GM21381 (cell line): ENCODE measurements around the gene TRIM61.
"Not testable (repeated sequence)": the region's sequence is repeated elsewhere in the genome, so short reads cannot be mapped to it uniquely, and the experiment has no call there.

Experiments
- ATAC-seq: cut with Tn5 transposase; IDR thresholded peaks from one replicate; pipeline ENCODE4 v1.9.1; 2021; ENCODE audit warnings: mild to moderate bottlenecking, moderate library complexity; ENCODE audit not compliant: unreplicated experiment

TRIM61 gene

DNA sequence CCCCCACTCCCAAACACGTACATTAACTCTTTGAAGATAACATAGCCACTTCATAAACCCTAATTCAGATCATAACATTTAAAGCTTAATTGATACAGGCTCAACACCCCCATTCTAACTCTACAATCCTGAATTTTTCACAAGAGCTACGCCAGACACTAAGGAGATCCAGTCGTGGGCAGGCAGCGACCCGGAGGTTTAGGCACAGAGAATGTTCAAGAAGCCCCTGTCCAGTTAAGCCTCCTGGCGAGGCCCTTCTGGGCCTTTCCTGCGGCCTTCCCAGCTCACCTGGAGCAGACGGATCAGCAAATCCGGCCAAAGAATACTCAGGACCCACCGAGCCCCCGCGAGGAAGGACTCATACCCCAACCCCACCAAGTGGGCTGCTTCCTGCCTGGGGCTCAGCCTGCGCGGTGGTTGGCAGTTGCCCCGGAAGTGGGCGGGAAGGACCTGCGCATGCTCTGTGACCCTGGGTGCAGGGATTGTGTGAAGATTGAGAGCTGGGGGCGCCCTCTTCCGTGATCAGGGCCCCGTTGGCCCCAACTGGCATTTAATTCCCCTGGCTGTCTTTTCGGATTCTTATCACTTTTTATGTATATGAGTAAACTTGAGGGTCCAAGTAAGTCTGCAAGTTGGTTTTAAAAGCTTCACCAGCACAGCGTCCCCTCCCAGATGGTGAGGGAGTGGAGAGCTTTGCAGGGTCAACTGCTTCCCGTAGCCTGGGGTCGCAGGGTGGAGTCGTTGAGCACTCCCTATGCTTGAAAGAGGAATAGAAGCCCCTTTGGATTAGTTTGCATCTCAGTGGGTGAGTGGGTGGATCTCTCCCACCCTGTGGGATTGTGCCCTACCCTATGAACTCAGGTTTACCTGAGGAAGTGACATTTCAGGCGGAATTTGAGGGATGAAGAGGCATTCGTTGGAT, at the start of gene TRIM61:
TSS of gene TRIM61 (minus strand) at position 415 of the 922 bp plus-strand sequence. CDS start 7,655 bp downstream, outside the sequence.
- ATAC-seq = peak; percentile 99

DNA sequence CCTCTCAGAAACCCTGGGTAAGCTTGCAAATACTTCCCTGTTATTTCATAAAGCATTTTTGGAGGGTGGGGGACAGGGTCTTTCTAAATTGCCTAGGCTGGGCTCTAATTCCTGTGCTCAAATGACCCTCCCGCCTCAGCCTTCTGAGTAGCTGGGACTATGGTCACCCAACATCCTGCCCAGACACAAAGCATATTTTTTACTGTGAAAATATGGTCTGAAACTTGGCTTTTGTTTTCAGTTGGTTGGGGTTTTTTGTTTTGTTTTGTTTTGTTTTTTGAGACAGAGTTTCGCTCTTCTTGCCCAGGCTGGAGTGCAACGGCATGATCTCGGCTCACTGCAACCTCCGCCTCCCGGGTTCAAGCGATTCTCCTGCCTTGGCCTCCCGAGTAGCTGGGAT, 48.3 kb upstream of the TRIM61 start:
- not testable (repeated sequence) for ATAC-seq

DNA sequence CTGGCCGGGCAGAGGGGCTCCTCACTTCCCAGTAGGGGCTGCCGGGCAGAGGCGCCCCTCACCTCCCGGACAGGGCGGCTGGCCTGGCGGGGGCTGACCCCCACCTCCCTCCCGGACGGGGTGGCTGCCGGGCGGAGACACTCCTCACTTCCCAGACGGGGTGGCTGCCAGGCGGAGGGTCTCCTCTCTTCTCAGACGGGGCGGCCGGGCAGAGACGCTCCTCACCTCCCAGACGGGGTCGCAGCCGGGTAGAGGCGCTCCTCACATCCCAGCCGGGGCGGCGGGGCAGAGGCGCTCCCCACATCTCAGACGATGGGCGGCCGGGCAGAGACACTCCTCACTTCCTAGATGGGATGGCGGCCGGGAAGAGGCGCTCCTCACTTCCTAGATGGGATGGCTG, 42.5 kb upstream of the TRIM61 start:
- not testable (repeated sequence) for ATAC-seq

DNA sequence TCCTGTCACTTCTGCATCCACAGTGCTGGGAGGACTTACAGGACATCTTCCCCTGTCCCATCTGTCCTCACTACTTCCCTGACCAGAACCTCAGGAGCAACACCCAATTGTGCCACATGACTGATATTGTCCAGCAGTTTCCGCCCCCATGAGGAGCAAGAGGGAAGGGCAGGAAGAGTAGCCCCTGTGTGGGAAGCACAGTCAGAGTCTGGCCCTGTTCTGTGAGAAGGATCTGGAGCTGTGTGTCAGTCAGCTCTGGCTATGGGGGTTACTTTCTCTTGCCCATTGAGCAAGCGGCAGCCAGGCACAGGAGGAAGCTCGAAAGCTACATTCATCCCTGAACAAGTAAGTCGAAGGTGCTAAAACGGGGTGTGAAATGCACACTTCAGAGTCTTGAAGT, 39.5 kb upstream of the TRIM61 start:
- no peak for ATAC-seq

DNA sequence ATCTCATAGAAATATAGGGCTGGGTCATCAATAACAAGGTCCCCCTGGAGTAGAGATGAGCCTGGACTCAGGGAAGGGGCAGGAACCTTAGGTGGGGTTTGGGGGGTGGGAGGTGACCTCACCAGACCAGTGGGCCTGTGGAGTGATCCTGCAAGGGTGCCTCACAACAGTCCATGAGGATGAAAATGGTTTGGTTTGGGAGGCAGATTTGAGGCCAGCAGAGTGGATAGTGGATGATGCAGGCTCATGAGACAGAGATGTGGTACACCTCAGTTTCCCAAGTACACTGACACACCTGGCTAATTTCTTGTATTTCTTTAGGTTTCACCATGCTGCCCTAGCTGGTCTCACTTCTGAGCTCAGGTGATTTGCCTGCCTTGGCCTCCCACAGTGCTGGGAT, 36.2 kb upstream of the TRIM61 start:
- no peak for ATAC-seq

DNA sequence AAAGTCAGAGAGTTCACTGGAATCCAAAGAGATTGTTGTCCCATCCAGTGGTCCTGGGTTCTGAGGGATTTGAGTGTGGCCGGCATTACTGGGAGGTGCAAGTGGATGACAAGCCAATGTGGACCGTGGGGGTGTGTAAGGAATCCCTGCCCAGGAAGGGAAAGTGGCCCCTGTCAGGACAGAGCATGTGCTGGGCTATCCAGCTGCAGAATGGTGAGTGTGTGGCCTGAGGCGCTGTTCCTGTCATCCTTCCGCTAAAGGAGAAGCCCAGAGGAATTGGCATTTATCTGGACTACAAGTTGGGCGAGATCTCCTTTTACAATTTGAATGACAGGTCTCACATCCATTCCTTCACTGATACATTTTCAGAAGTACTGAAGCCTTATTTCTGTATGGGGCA, 33.9 kb upstream of the TRIM61 start:
- ATAC-seq = no peak

DNA sequence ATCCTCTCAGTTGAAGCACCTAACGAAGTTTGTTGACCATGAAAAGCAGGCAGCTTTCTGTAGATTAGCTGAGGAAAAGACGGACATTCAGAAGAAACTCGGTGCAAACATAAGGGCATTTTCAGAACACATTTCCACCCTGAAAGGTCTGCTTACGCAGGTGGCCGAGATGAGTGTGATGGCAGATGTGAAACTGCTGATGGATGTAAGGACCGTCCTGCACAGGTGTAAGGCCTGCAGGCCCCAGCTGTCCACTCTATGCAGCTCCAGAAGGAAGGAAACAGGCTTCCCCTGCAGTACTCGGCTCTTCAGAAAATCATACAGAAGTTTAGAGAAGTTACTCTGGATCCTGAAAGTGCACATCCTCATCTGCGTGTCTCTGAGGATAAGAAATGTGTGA, 33.5 kb upstream of the TRIM61 start:
- ATAC-seq = no peak

DNA sequence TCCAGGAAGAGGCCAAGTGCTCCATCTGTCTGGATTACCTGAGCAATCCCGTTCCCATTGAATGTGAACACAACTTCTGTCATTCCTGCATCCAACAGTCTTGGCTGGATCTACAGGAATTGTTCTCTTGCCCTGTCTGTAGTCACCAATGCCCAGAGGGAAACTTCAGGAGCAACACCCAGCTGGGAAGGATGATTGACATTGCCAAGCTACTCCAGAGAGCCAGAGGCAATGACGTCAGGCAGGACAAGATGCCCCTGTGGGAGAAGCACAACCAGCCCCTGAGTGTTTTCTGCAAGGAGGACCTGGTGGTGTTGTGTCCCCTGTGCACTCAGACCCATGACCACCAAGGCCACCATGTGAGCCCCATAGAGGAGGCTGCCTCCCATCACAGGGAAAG, 33.0 kb upstream of the TRIM61 start:
- no peak for ATAC-seq

DNA sequence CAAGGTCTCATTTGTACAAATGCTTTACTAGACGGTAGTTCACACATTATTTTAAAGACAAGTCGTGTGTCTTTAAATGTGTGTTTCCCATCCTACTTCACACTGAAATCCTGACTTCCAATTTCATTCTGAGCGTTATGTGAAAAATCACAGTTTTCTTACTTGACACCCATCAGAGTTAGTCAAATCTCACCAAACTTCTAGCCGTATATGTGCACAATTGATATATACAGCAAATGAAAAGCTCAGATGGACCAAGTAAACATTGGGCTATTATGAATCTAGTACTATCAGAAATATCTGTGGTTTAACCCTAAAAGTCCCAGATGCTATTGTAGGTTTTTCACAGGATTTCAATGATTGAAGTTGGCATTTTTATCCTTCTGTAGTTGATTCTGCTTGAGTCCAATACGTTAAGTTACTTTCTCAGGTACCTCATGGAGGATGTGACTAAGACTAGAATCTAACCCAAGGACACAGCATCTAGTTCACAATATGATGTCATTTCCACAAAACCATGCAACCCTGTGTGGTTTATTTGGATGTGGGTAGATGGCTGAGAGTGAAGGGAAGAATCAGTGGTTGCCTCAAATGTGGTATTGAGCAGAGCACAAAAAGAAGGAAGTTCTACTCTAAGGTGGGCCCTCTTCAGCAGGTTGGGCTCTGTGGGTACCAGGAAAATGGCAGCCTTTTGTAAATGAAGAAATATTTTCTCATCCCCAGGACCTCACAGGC, 32.2 kb upstream of the TRIM61 start:
- peak; percentile 65 for ATAC-seq

DNA sequence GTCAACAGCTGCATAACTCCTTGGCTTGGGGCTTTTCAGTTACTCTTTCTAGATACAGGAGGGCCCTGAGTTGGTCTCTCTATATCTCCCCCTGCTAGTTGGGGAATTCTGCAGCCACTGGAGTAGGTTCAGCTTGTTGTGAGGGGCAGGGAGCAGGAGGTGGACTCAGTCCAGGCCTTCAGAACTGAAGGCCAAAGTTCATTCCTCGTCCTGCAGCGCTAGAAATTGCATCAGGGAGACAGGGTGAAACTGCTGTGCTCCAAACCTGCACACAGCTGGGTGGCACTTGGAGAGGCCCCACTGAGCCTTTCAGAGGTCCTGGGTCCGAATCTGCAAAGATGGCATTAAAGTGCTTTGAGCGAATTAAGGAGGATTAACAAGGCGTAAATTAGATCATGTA, 29.4 kb upstream of the TRIM61 start:
- ATAC-seq = no peak

DNA sequence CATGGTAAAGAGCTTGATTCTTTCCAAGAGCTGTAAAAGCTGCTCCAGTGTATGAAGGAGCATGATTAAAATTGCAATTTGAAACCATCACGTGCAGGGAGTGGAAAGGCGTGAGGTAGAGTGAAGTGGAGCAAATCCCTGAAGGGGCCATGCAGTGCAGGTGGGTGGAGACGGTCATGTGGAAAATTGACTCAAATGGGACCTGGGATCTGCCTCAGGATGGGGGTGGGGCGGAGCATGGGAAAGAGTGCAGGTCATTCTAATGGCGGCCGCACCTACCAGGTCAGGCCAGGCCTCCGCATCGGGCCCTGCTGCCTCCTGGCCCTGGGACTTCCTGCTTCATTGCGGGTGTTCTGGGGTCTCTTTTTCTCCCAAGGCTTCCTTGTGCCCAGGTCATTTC, 29.0 kb upstream of the TRIM61 start:
- no peak for ATAC-seq

DNA sequence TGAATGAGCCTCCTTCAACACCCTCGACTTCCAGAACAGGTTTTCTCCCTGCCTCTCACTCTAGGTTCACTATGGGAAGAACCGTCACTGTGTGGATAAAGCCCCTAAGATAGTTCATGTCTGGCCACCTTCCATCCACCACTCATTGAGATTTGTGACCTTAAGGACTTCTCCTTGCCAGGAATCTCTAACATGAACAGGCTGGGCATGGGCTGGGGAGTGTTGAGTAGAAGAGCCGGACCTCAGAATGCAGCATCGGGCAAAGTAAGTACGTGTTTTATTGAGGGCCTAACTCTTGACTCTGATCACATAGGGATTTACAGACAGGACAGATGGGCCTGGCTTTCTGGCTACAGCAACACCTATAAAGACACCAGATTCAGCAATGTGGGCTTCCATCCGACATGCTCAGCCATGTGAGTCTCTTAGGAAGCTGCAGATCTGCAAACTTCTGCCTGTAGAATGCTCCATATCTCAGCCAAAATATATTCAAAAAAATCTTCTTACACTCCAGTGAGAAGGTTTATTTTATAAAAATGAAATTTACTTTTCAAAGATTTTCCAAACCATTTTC, 28.0 kb upstream of the TRIM61 start:
- ATAC-seq = no peak

DNA sequence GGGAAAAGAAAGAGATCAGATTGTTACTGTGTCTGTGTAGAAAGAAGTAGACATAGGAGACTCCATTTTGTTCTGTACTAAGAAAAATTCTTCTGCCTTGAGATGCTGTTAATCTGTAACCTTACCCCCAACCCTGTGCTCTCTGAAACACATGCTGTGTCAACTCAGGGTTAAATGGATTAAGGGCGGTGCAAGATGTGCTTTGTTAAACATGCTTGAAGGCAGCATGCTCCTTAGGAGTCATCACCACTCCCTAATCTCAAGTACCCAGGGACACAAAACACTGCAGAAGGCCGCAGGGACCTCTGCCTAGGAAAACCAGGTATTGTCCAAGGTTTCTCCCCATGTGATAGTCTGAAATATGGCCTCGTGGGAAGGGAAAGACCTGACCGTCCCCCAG, 24.5 kb upstream of the TRIM61 start:
- not testable (repeated sequence) for ATAC-seq

DNA sequence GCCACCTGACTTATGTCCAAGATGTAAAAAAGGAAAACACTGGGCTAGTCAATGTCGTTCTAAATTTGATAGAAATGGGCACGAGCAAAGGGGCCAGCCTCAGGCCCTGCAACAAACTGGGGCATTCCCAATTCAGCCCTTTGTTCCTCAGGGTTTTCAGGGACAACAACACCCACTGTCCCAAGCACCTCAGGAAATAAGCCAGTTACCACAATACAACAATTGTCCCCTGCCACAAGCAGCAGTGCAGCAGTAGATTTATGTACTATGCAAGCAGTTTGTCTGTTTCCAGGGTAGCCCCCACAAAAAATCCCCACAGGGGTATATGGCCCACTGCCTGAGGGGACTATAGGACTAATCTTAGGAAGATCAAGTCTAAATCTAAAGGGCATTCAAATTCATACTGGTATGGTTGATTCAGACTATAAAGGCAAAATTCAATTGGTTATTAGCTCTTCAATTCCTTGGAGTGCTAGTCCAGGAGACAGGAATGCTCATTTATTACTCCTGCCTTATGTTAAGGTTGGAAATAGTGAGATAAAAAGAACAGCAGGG, 21.1 kb upstream of the TRIM61 start:
- ATAC-seq = not testable (repeated sequence)

DNA sequence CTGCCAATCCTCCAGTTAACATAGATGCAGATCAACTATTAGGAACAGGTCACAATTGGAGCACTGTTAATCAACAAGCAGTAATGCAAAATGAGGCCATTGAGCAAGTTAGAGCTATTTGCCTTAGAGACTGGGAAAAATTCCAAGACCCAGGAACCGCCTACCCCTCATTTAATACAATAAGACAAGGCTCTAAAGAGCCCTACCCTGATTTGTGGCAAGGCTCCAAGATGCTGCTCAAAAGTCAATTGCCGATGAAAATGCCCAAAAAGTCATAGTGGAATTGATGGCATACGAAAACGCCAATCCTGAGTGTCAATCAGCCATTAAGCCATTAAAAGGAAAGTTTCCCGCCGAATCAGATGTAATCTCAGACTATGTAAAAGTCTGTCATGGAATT, 20.5 kb upstream of the TRIM61 start:
- ATAC-seq = no peak

DNA sequence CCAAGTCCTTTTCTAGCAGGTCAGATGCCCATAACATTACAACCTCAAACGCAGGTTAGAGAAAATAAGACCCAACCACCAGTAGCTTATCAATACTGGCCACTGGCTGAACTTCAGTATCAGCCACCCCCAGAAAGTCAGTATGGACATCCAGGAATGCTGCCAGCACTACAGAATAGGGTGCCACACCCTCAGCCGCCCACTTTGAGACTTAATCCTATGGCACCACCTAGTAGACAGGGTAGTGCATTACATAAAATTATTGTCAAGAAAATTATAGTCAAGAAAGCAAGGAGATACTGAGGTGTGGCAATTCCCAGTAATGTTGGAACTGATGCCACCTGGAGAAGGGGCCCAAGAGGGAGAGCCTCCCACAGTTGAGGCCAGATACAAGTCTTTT, 19.9 kb upstream of the TRIM61 start:
- ATAC-seq = no peak

DNA sequence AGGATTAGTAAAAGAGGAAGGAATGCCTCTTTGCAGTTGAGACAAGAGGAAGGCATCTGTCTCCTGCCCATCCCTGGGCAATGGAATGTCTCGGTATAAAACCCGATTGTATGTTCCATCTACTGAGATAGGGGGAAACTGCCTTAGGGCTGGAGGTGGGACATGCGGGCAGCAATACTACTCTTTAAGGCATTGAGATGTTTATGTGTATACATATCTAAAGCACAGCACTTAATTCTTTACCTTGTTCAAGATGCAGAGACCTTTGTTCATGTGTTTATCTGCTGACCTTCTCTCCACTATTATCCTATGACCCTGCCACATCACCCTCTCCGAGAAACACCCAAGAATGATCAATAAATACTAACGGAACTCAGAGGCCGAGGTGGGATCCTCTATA, 18.7 kb upstream of the TRIM61 start:
- not testable (repeated sequence) for ATAC-seq

DNA sequence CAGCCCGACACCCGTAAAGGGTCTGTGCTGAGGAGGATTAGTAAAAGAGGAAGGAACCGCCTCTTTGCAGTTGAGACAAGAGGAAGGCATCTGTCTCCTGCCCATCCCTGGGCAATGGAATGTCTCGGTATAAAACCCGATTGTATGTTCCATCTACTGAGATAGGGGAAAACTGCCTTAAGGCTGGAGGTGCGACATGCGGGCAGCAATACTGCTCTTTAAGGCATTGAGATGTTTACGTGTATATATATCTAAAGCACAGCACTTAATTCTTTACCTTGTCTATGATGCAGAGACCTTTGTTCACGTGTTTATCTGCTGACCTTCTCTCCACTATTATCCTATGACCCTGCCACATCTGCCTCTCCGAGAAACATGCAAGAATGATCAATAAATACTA, 13.3 kb upstream of the TRIM61 start:
- ATAC-seq = not testable (repeated sequence)

DNA sequence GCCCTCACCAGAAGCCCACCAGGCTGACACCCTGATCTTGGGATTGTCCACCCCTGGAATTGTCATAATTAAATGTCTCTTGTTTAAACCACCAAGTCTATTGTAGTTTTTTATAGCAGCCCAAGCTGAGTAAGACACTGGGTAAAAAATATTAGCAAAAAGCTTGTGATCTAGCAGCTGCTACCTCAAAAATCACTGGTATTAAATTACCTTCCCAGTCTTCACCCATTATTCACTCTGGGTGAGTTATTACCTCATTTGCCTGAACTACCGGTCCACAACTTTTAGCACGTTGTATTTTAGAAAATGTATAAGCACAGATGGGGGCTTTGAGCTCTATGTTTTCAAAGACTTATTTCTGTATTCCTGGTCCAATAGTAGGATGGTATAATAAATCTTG, 12.0 kb upstream of the TRIM61 start:
- ATAC-seq = no peak

DNA sequence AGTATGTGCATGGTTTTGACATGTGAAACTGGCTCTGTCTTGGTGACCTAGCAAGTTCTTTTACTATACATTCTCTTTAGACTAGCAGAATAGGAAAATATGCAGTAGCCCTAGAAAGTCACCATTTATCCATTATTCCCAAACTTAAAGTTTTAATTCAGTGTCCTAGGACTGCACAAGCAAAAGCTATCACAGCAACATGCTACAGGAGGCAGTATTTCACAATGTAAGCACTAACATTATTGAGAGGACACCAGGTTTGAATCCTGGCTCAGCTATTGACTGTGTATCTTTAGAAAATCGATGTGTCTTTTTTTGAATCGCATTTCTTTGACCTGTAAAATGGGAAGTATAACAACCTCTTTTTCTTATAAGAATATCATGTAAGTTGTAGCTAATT, 5.5 kb downstream of the TRIM61 start:
- not testable (repeated sequence) for ATAC-seq

DNA sequence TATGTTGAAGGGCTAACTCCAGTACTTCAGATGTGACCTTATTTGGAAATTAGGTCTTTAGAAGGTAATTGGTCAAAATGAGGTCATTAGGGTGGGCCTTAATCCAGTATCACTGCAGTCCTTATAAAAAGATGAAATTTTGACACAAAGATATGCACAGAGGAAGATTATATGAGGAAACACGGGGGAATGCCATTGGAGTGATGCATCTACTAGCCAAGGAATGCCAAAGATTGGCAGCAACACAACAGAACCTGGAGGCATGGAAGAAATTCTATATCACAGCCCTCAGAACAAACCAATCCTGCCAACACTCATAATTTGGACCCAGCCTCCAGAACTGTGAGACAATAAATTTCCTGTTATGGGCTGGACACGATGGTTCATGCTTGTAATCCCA, 17.6 kb downstream of the TRIM61 start:
- no peak for ATAC-seq
